ENCODE data around the gene GLI3. TPM values are rescaled to one million over a fixed set of nuclear protein-coding genes. Genes with fewer than 3 reads are reported as not detected.

The GLI3 gene
- total and polyA plus RNA-seq, 10 of the 15 experiments (the other 5 are each of a cell fraction or from before 2014, with no cell fraction given): 0.01 TPM; not detected in 8

- no peak for TF ChIP-seq CUX1 (IDR thresholded peaks at IDR 0.05; ENCODE audit: insufficient replicate concordance, low read depth, low read length)
- TF ChIP-seq, protein P1, sequence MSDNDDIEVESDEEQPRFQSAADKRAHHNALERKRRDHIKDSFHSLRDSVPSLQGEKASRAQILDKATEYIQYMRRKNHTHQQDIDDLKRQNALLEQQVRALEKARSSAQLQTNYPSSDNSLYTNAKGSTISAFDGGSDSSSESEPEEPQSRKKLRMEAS (IDR thresholded peaks at IDR 0.05; ENCODE audit: low read depth, low read length): no peak
- no peak for TF ChIP-seq ESRRA (IDR thresholded peaks at IDR 0.05; ENCODE audit: low read length)
- no peak for TF ChIP-seq DPF2 (IDR thresholded peaks at IDR 0.05)
- TF ChIP-seq EZH2 (IDR thresholded peaks at IDR 0.05; ENCODE audit: borderline replicate concordance, control insufficient read depth, low read depth, low read length): no peak
These were observed 215.0 kb downstream of the GLI3 start (continued) for GRCh38 chr7:42022056-42022455.

DNA sequence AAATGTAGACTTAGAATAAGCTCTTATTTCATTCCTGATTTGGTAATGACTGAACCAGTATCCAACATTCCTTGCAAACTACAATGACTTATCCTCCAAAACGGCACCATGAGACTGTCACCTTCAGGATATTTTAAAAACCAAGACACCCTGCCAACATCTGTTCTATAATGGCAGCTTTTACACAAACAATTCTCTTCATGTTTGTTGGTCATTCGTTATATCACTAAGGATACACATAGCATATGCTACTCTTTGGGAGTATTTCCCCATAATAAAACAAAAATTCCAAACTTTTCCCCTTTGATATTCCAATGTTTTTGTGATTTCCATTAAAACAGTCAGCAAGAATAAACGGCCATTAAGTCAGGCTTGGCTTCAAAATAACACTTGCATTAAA lies 215.4 kb downstream of the GLI3 start:
- no peak overlapping the region for H3K4me2 ChIP-seq (ENCODE audit: control insufficient read depth, insufficient read depth)
- ATAC-seq (no peak), DNase-seq (ENCODE audit: low read depth, low spot score) (no peak), FAIRE-seq (no peak)
- no peak overlapping the region for H3K9ac ChIP-seq (ENCODE audit: control insufficient read depth, insufficient read depth, low read length)
- SMC1A ChIA-PET (ENCODE audit: uncharacterized antibody, unreplicated experiment): no interaction called here
- H4K20me1 ChIP-seq (ENCODE audit: control insufficient read depth, insufficient read depth): no peaks in the 10 kb centered on the region
- CTCF ChIA-PET: no interaction called here
- POLR2A ChIA-PET: no interaction called here
- H3K27ac ChIP-seq (ENCODE audit: control insufficient read depth, insufficient read depth): no peak overlapping the region
- WGBS (ENCODE audit: insufficient coverage, insufficient replicate concordance, low lambda C conversion rate, missing lambda C conversion rate): 1% methylated on average over 3 of the region's 3 CpGs
- in situ Hi-C loops (cut with MboI): no loop called here
- H3K4me1 ChIP-seq (ENCODE audit: control insufficient read depth, insufficient read depth, low read length): 0 out of 2 replicates have a peak, but pooled peaks cover 3% of the 10 kb centered on the region
- no peaks in the 10 kb centered on the region; a peak in 2 of 4 replicates for H3K27me3 ChIP-seq (replicated peaks in 1 of 2; ENCODE audit: control insufficient read depth in 2 of 2, insufficient read depth in 2 of 2, low read length in 1 of 2)
- no peaks in the 10 kb centered on the region for H3K9me3 ChIP-seq (replicated peaks; ENCODE audit: control insufficient read depth, insufficient read depth, low read length)
- H3K36me3 ChIP-seq (ENCODE audit: control insufficient read depth in 2 of 2, insufficient read depth in 2 of 2, low read length in 1 of 2): no peaks in the 10 kb centered on the region
- intact Hi-C loops (cut with micrococcal nuclease; ENCODE audit: unreplicated experiment): no loop called here
- RAD21 ChIA-PET (ENCODE audit: unreplicated experiment): no interaction called here
- no peaks in the 10 kb centered on the region for H3K79me2 ChIP-seq (ENCODE audit: control insufficient read depth, insufficient read depth, low read length)
- no peak overlapping the region for H3K4me3 ChIP-seq
- TF ChIP-seq ASH2L (IDR thresholded peaks at IDR 0.05; ENCODE audit: borderline replicate concordance, low read depth) (no peak), SKIL (IDR thresholded peaks at IDR 0.05; ENCODE audit: low read depth, poor library complexity, severe bottlenecking) (no peak)
- H2AFZ ChIP-seq (ENCODE audit: control insufficient read depth, low read depth, low read length): no peak overlapping the region
- no TSS peak for BruUV-seq (replicated peaks)

All from GM12878 (cell line).